Breast epithelium (tissue), 4 donors: ENCODE data around the gene NUMBL. TPM values are rescaled to one million over a fixed set of nuclear protein-coding genes. Genes with fewer than 3 reads are reported as not detected.
A peak's percentile ranks its signal among the peaks of the same experiment; 100 is the strongest.

Experiments used
- DNase-seq, 2 donors: peaks; one replicate each; pipeline ENCODE4 v3.0.0-alpha.2; 2019; ENCODE audit warnings: low spot score in 2 of 2
- H3K27ac ChIP-seq, 2 donors: fragments of 200-600 bp; sonication (generic) in 1 of 2; one replicate each; pipeline ENCODE4 v1.5.1; 2016 to 2019; ENCODE audit warnings: mild to moderate bottlenecking in 1 of 2
- H3K27me3 ChIP-seq, 2 donors: fragments of 200-600 bp; sonication (generic) in 1 of 2; one replicate each; pipeline versions ENCODE4 v1.5.1 to v1.6.0; 2017 to 2019; ENCODE audit warnings: control low read depth in 1 of 2, mild to moderate bottlenecking in 1 of 2
- H3K36me3 ChIP-seq: fragments of 200-600 bp; one replicate; pipeline ENCODE4 v1.5.1; 2019
- H3K4me1 ChIP-seq, 2 donors: fragments of 200-600 bp; sonication (generic); one replicate each; pipeline ENCODE4 v1.5.1; 2016 to 2019; ENCODE audit warnings: control low read depth in 1 of 2
- H3K4me3 ChIP-seq, 3 donors: fragments of 200-600 bp; sonication (generic); 1 replicate in 2 of 3; 2 replicates in 1 of 3; pipeline ENCODE4 v1.5.1; 2016 to 2019; ENCODE audit warnings: mild to moderate bottlenecking in 3 of 3, moderate library complexity in 2 of 3
- H3K9me3 ChIP-seq, 2 donors: fragments of 200-600 bp; sonication (generic) in 1 of 2; one replicate each; pipeline ENCODE4 v1.5.1; 2016 to 2019; ENCODE audit warnings: control low read depth in 1 of 2
- POLR2A ChIP-seq: fragments of 450-650 bp; IDR thresholded peaks from one replicate; pipeline ENCODE4 v1.6.1; 2016; ENCODE audit warnings: antibody characterized with exemption, mild to moderate bottlenecking, moderate library complexity
- POLR2AphosphoS5 ChIP-seq, 3 donors: sonication (generic); formaldehyde crosslinking; IDR thresholded peaks; one replicate each; pipeline ENCODE4 v1.6.1; 2017; ENCODE audit warnings: antibody characterized with exemption in 3 of 3
- intact Hi-C: fragments of 100-400 bp; cut with DNase I; formaldehyde crosslinking; loops from one replicate; pipeline ENCODE4 v1.15.1; 2023; ENCODE audit warnings: low total_unique reads
- total RNA-seq, 3 donors: library from RNA; depleted of rRNA; stranded (reverse); fragments of >200 nt; gene quantifications; one replicate each; pipeline ENCODE4 v1.1.0, GENCODE V29; 2016
- TF ChIP-seq, protein P1 (sequence below), 3 donors: fragments of 450-650 bp; IDR thresholded peaks; one replicate each; pipeline ENCODE4 v1.5.1; 2016 to 2017; ENCODE audit warnings: antibody characterized with exemption in 3 of 3, mild to moderate bottlenecking in 3 of 3, moderate library complexity in 3 of 3

NUMBL gene
- total RNA-seq, 3 donors from 2014 or later = 24.6 to 34.7 (median 30.9) TPM

DNA sequence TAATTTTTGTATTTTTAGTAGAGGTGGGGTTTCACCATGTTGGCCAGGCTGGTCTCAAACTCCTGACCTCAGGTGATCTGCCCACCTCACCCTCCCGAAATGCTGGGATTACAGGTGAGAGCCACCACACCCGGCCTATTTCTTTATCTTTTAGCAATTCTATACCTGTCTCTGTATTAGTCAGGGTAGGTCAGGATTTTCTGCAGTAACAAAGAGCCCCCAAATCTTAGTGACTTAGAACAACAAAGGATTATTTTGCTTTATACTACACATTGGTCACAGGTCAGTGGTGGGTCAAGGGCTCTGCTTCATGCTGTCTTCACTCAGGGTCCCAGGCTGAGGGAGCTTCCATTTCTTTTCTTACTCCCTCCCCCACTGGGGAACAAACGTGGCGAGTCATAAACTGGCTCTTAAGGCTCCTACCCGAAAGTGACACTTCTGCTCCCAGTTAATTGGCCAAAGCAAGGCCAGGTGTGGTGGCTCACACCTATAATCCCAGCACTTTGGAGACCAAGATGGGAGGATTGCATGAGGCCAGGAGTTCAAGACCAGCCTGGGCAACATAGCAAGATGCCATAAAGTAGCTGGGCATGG lies 33.3 kb upstream of the NUMBL start:
- peak overlapping the region in 1 of 3 donors; percentile 1 for H3K4me3 ChIP-seq
- peak overlapping the region in 1 of 2 donors; percentile 30 for H3K27ac ChIP-seq
- peaks cover 0 to 15% of the 10 kb centered on the region in 2 donors for H3K4me1 ChIP-seq
- intact Hi-C loops = no loop called here
- no peaks in the 10 kb centered on the region for H3K9me3 ChIP-seq
- TF ChIP-seq POLR2AphosphoS5 (IDR thresholded peaks at IDR 0.05) (no peak), POLR2A (no peak)
- TF ChIP-seq, protein P1, sequence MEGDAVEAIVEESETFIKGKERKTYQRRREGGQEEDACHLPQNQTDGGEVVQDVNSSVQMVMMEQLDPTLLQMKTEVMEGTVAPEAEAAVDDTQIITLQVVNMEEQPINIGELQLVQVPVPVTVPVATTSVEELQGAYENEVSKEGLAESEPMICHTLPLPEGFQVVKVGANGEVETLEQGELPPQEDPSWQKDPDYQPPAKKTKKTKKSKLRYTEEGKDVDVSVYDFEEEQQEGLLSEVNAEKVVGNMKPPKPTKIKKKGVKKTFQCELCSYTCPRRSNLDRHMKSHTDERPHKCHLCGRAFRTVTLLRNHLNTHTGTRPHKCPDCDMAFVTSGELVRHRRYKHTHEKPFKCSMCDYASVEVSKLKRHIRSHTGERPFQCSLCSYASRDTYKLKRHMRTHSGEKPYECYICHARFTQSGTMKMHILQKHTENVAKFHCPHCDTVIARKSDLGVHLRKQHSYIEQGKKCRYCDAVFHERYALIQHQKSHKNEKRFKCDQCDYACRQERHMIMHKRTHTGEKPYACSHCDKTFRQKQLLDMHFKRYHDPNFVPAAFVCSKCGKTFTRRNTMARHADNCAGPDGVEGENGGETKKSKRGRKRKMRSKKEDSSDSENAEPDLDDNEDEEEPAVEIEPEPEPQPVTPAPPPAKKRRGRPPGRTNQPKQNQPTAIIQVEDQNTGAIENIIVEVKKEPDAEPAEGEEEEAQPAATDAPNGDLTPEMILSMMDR (IDR thresholded peaks at IDR 0.05) = no peak
- no peak for DNase-seq
- no peaks in the 10 kb centered on the region for H3K27me3 ChIP-seq
- H3K36me3 ChIP-seq = peaks cover 4% of the 10 kb centered on the region

DNA sequence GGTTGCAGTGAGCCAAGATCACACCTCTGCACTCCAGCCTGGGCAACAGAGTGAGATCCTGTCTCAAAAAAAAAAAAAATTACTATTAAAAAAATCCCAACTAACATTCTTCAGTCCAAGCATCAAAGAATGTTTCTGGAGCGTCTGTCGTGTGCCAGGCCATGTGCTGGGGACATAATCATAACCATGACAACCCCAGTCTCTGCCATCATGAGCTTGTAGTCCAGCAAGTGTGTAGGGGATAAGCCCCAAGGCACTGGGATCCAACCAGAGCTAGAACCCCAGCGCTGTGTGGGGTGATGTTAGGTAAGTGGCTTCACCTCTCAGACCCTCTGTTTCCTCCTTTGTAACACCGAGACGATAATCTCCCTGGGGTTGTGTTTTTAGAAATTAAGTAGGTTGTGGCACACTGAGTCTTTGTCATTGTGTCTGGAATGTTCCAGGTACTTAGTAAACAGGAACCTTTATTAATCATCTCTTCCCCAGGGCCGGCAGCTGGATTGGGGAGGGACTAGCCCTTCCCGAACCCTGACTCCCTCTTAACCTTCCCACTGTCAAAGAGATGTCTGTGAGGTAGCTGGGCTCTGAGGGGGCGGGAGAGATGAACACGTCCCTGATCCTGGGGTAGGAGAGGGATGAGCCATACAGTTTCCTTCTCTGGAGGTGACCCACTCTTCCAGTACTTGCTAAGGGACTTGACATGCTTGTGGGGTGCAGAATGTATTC lies 31.6 kb upstream of the NUMBL start:
- TF ChIP-seq POLR2AphosphoS5 (IDR thresholded peaks at IDR 0.05) (peak in 1 of 3 donors; percentile 52), POLR2A (no peak)
- peak in 1 of 2 donors; percentile 45 for DNase-seq
- H3K36me3 ChIP-seq = no peaks in the 10 kb centered on the region
- H3K4me3 ChIP-seq = peak overlapping the region; percentile 86 to 94 (median 91)
- H3K27ac ChIP-seq = peak overlapping the region; percentile 94 to 99
- no peaks in the 10 kb centered on the region for H3K9me3 ChIP-seq
- intact Hi-C loops = no loop called here
- H3K27me3 ChIP-seq = no peaks in the 10 kb centered on the region
- peaks cover 0 to 15% of the 10 kb centered on the region in 2 donors for H3K4me1 ChIP-seq

DNA sequence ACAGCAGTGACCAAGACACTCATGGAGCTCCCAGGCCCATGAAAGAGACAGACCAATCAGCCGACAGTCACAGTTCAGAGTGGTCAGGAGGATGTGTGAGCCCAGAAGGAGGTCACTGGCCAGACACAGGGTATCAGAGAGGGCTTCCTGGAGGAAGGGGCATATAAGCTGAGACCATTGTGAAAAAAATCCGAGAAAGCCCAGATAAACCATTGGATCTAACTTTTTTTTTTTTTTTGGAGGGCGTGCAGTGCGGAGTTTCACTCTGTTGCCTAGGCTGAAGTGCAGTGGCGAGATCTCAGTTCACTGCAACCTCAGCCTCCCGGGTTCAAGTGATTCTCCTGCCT lies 30.7 kb upstream of the NUMBL start:
- H3K4me1 ChIP-seq = peaks cover 0 to 15% of the 10 kb centered on the region in 2 donors

DNA sequence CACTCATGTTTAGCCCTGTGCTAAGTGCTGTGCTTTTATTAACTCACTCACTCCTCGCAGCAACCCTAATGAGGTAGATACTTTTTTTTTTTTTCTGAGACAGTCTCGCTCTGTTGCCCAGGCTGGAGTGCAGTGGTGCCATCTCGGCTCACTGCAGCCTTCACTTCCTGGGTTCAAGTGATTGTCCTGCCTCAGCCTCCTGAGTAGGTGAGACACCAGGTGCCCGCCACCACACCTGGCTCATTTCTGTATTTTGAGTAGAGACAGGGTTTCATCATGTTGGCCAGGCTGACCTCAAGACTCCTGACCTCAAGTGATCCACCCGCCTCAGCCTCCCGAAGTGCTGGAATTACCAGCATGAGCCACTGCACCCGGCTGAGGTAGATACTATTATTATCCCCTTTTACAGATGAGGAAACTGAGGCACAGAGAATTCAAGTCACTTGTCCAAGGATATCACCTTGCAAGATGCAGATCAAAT lies 29.0 kb upstream of the NUMBL start:
- TF ChIP-seq POLR2AphosphoS5 (IDR thresholded peaks at IDR 0.05) = no peak
- peaks cover 0 to 15% of the 10 kb centered on the region in 2 donors for H3K4me1 ChIP-seq
- H3K4me3 ChIP-seq = peak overlapping the region; percentile 86 to 94 (median 91)
- no peak for DNase-seq
- no peaks in the 10 kb centered on the region for H3K36me3 ChIP-seq
- intact Hi-C loops = no loop called here
- H3K27me3 ChIP-seq = no peaks in the 10 kb centered on the region
- no peaks in the 10 kb centered on the region for H3K9me3 ChIP-seq
- H3K27ac ChIP-seq = peak overlapping the region; percentile 94 to 99

More for the DNA sequence above, 30.7 kb upstream of the NUMBL start:
- Histone ChIP-seq H3K9me3 (no peaks in the 10 kb centered on the region), H3K27me3 (no peaks in the 10 kb centered on the region), H3K36me3 (no peaks in the 10 kb centered on the region), H3K27ac (peak overlapping the region; percentile 94 to 99), H3K4me3 (peak overlapping the region; percentile 86 to 94 (median 91))
- no peak for TF ChIP-seq POLR2A
- TF ChIP-seq, protein P1 (IDR thresholded peaks at IDR 0.05) = no peak
- TF ChIP-seq POLR2AphosphoS5 (IDR thresholded peaks at IDR 0.05) = no peak
- no peak for DNase-seq
- intact Hi-C loops = no loop called here

DNA sequence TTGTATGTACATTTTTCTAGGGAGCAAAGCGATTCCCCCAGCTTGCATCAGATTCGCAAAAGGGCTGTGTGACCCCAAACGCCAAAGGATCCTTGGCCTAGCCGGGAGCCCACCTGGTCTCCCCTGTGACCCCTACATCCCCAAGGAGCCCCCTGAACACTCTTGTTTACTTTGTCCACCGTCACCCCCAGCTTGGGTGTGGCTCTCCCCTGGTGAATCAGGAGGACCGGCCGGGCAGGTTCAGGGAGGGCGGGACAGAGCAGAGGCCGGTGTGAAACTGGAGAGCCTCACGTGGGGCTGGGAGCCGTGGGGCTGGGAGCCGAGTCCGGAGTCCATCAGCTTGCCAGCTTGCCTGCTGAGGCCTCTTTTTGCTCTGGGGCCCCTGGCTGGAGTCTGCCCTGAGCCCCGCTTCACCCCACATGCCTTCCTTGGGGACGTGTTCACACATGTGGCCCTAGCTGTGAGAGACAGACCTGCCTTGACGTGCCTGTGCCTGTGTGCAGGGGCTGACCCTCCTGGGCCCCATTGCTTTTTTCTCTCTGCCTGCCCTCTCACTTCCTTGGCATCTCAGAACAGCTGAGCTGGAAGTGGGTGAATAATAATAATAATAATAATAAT lies 28.4 kb upstream of the NUMBL start:
- Histone ChIP-seq H3K4me3 (peak overlapping the region; percentile 86 to 94 (median 91)), H3K9me3 (no peaks in the 10 kb centered on the region), H3K27me3 (no peaks in the 10 kb centered on the region), H3K36me3 (no peaks in the 10 kb centered on the region), H3K4me1 (peaks cover 0 to 15% of the 10 kb centered on the region in 2 donors), H3K27ac (peak overlapping the region; percentile 94 to 99)
- DNase-seq = peak; percentile 89 to 91
- TF ChIP-seq, protein P1 (IDR thresholded peaks at IDR 0.05) = no peak
- TF ChIP-seq POLR2AphosphoS5 (IDR thresholded peaks at IDR 0.05) (peak; percentile 18 to 70 (median 37)), POLR2A (peak; percentile 53)
- intact Hi-C loops = no loop called here
